HFF-Myc (cell line): Measurements from ENCODE around the gene SERPINF2.
"Not testable (repeated sequence)": the region's sequence is repeated elsewhere in the genome, so short reads cannot be mapped to it uniquely, and the experiment has no call there.

ENCODE experiments used
- DNase-seq: peaks from one replicate; pipeline ENCODE4 v3.0.0-alpha.2; 2011; ENCODE audit warnings: low read depth; ENCODE audit errors: extremely low read depth
- H3K4me3 ChIP-seq: replicated peaks from 2 replicates; pipeline ENCODE4 v1.5.1; 2011; ENCODE audit warnings: low read depth, mild to moderate bottlenecking, control low read depth, low read length
- CTCF ChIP-seq: IDR thresholded peaks from 2 replicates; pipeline ENCODE4 v1.5.1; 2012; ENCODE audit warnings: mild to moderate bottlenecking, low read depth, low read length, control low read depth; ENCODE audit errors: missing control alignments

The SERPINF2 gene

DNA sequence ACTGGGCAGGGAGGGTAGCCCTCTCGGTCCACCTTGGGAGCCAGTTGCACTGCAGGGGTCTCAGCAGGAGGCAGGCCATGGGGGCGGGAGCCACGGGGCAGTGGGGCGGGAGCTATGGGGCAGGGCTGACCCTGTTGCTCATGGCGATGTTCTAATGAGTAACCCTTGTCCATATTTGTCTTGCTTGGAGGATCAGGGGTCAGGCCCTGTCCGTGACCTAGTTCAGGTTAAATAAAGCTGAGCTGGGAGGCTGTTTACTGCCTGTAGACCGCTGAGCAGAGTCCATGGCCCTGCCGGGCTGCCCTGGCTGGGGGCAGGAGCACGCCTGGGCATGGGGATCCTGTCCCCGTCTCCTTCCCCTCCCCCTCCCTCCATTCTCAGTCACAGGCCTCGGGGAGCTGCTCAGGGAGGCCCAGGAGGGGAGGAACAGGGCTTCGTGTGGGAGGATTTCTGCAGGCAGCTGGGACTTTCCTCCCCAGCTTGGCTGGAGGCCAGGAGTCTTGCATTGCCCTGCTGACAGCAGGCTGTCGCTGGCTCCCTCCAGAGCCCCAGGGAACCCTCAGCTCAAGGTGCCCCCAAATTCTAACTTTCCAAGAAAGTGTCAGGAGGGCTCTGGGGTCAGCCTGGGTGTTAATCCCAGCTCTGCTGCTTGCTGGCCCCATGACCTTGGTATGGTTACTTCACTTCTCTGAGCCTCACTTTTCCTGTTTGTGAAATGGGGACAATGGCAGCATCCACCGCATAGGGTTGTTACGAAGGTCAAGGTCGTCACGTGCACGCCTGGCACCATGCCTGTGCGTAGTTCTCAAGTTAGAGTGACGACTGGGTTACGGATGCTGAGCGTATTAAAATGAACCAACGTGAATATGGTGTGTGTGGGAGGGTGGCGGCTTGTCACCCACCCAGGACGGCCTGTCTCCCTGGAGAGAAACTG lies 6.1 kb upstream of the SERPINF2 start:
- no peak overlapping the region for H3K4me3 ChIP-seq
- no peak for TF ChIP-seq CTCF
- no peak for DNase-seq

GRCh38 chr17:1737531-1738291 lies 5.0 kb upstream of the SERPINF2 start:
- DNase-seq: no peak
- no peak overlapping the region for H3K4me3 ChIP-seq
- no peak for TF ChIP-seq CTCF

DNA sequence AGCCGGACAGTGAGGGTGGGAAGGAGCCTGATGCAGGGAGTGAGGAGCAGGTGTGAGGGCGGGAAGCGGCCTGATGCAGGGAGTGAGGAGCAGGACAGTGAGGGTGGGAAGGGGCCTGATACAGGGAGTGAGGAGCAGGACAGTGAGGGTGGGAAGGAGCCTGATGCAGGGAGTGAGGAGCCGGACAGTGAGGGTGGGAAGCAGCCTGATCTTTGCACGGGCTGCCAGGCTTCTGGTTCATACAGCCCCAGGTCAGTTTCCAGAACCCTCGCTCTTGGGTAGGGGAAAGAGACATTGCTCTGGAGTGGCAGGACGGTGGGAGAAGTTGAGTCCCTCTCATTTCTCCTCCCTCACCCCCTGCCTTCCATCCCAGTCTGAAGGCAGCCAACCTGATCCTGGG lies 772 bp upstream of the SERPINF2 start:
- not testable (repeated sequence) for DNase-seq, H3K4me3 ChIP-seq

- no peak overlapping the region for H3K4me3 ChIP-seq
- no peak for TF ChIP-seq CTCF
- no peak for DNase-seq
Observed at GRCh38 chr17:1743088-1743439, 393 bp downstream of the SERPINF2 start.

- TF ChIP-seq CTCF: no peak
- H3K4me3 ChIP-seq: no peak overlapping the region
- DNase-seq: no peak
Observed at GRCh38 chr17:1744551-1745512, 2.2 kb downstream of the SERPINF2 start.

DNA sequence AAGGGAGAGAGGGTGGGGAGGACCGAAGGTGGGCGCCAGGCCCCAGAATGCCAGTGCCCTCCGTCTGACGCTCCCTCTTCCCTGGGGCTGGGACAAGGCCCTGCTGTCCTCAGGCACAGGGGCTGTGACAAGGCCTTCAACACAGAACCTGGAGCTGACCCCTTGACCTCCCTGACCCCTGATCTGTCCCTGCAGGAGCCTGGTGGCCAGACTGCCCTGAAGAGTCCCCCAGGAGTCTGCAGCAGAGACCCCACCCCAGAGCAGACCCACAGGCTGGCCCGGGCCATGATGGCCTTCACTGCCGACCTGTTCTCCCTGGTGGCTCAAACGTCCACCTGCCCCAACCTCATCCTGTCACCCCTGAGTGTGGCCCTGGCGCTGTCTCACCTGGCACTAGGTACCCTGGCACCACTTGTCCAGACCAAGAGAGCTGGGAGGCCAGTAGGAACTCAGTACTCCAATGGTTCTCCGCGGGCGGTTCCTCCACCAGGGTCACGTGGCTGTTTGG lies 2.9 kb downstream of the SERPINF2 start:
- H3K4me3 ChIP-seq: no peak overlapping the region

More for the DNA sequence above, 2.9 kb downstream of the SERPINF2 start:
- no peak for DNase-seq
- TF ChIP-seq CTCF: no peak
